Panc1 (cell line): Measurements from ENCODE around the gene TERB1.

ENCODE experiments used
- POLR2AphosphoS5 ChIP-seq: IDR thresholded peaks from 2 replicates; pipeline ENCODE4 v1.6.1; 2012; ENCODE audit warnings: mild to moderate bottlenecking, low read depth, low read length, moderate library complexity
- SIN3A ChIP-seq: IDR thresholded peaks from 2 replicates; pipeline ENCODE4 v1.6.1; 2012; ENCODE audit warnings: low read depth, mild to moderate bottlenecking, low read length, moderate library complexity, borderline replicate concordance; ENCODE audit not compliant: insufficient read depth
- TCF7L2 ChIP-seq: IDR thresholded peaks from 2 replicates; pipeline ENCODE4 v1.6.1; 2011; ENCODE audit warnings: mild to moderate bottlenecking, low read depth, low read length, inconsistent platforms
- TF ChIP-seq, protein P1 (sequence below): fragments of 450-650 bp; IDR thresholded peaks from 2 replicates; pipeline ENCODE4 v1.5.1; 2017; ENCODE audit warnings: mild to moderate bottlenecking
- TF ChIP-seq, protein P2 (sequence below), 2 experiments: IDR thresholded peaks; 2 replicates each; pipeline ENCODE4 v1.6.1; 2011 to 2012; ENCODE audit warnings: low read depth in 2 of 2, control low read depth in 1 of 2, low read length in 1 of 2, mild to moderate bottlenecking in 1 of 2, moderate library complexity in 1 of 2; ENCODE audit not compliant: insufficient read depth in 1 of 2

DNA sequence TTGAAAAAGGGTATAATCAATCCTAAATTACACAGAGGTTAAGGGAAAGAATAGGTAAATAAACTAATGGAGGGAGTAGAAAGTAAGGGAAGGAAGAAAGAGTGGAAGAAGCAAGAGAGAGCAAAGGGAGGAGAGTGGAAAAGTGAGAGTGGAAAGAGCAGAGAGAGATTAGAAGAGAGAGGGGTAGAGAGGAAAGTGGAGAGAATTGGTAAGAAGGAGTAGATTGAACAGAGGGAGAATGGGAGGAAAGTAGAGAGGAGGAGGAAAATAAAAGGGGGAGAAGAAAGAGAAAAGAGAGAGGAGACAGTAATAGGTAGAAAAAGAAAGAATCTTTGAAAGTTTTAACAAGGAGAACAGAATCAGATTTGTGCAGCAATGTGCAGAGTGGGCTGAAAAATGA lies 24.9 kb downstream of the TERB1 start:
- TF ChIP-seq POLR2AphosphoS5 (no peak), TCF7L2 (no peak), SIN3A (no peak)
- TF ChIP-seq, protein P1, sequence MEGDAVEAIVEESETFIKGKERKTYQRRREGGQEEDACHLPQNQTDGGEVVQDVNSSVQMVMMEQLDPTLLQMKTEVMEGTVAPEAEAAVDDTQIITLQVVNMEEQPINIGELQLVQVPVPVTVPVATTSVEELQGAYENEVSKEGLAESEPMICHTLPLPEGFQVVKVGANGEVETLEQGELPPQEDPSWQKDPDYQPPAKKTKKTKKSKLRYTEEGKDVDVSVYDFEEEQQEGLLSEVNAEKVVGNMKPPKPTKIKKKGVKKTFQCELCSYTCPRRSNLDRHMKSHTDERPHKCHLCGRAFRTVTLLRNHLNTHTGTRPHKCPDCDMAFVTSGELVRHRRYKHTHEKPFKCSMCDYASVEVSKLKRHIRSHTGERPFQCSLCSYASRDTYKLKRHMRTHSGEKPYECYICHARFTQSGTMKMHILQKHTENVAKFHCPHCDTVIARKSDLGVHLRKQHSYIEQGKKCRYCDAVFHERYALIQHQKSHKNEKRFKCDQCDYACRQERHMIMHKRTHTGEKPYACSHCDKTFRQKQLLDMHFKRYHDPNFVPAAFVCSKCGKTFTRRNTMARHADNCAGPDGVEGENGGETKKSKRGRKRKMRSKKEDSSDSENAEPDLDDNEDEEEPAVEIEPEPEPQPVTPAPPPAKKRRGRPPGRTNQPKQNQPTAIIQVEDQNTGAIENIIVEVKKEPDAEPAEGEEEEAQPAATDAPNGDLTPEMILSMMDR = no peak
- TF ChIP-seq, protein P2, sequence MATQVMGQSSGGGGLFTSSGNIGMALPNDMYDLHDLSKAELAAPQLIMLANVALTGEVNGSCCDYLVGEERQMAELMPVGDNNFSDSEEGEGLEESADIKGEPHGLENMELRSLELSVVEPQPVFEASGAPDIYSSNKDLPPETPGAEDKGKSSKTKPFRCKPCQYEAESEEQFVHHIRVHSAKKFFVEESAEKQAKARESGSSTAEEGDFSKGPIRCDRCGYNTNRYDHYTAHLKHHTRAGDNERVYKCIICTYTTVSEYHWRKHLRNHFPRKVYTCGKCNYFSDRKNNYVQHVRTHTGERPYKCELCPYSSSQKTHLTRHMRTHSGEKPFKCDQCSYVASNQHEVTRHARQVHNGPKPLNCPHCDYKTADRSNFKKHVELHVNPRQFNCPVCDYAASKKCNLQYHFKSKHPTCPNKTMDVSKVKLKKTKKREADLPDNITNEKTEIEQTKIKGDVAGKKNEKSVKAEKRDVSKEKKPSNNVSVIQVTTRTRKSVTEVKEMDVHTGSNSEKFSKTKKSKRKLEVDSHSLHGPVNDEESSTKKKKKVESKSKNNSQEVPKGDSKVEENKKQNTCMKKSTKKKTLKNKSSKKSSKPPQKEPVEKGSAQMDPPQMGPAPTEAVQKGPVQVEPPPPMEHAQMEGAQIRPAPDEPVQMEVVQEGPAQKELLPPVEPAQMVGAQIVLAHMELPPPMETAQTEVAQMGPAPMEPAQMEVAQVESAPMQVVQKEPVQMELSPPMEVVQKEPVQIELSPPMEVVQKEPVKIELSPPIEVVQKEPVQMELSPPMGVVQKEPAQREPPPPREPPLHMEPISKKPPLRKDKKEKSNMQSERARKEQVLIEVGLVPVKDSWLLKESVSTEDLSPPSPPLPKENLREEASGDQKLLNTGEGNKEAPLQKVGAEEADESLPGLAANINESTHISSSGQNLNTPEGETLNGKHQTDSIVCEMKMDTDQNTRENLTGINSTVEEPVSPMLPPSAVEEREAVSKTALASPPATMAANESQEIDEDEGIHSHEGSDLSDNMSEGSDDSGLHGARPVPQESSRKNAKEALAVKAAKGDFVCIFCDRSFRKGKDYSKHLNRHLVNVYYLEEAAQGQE (IDR thresholded peaks at IDR 0.05; ENCODE audit: insufficient read depth in 1 of 2, low read depth in 2 of 2, low read length in 1 of 2) = no peak
